DOHH2 (cell line): ENCODE results near the gene VTA1.
"Not testable (repeated sequence)": the region's sequence is repeated elsewhere in the genome, so short reads cannot be mapped to it uniquely, and the experiment has no call there.

Experiments used
- EZH2phosphoT487 ChIP-seq: fragments of 200-600 bp; sonication (generic); IDR thresholded peaks from 2 replicates; pipeline ENCODE4 v1.6.1; 2017; ENCODE audit warnings: borderline replicate concordance, mild to moderate bottlenecking, antibody characterized with exemption, low read length, moderate library complexity, mixed read lengths
- TF ChIP-seq, protein P1 (sequence below): fragments of 200-600 bp; sonication (generic); IDR thresholded peaks from one replicate; pipeline ENCODE4 v1.5.1; 2014; ENCODE audit warnings: antibody characterized with exemption, mild to moderate bottlenecking, low read depth, low read length; ENCODE audit not compliant: poor library complexity, severe bottlenecking

DNA sequence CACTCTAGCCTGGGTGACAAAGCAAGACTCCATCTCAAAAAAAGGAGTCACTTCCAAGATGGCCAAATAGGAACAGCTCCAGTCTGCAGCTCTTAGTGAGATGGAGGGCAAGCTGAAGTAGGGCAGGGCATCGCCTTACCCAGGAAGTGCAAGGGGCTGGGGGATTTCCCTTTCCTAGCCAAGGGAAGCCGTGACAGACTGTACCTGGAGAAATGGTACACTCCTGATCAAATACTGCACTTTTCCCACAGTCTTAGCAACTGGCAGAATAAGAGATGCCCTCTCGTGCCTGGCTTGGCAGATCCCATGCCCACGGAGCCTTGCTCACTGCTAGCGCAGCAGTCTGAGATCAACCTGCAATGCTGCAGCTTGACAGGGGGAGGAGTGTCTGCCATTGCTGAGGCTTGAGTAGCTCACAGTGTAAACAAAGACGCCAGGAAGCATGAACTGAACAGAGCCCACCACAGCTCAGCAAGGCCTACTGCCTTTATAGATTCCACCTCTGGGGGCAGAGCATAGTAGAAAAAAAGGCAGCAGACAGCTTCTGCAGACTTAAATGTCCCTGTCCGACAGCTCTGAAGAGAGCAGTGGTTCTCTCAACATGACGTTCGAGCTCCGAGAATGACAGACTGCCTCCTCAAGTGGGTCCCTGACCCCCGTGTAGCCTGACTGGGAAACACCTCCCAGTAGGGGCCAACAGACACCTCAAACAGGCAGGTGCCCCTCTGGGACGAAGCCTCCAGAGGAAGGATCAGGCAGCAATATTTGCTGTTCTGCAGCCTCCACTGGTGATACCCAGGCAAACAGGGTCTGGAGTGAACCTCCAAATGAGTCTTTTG is 85.4 kb downstream of the VTA1 start:
- TF ChIP-seq, protein P1, sequence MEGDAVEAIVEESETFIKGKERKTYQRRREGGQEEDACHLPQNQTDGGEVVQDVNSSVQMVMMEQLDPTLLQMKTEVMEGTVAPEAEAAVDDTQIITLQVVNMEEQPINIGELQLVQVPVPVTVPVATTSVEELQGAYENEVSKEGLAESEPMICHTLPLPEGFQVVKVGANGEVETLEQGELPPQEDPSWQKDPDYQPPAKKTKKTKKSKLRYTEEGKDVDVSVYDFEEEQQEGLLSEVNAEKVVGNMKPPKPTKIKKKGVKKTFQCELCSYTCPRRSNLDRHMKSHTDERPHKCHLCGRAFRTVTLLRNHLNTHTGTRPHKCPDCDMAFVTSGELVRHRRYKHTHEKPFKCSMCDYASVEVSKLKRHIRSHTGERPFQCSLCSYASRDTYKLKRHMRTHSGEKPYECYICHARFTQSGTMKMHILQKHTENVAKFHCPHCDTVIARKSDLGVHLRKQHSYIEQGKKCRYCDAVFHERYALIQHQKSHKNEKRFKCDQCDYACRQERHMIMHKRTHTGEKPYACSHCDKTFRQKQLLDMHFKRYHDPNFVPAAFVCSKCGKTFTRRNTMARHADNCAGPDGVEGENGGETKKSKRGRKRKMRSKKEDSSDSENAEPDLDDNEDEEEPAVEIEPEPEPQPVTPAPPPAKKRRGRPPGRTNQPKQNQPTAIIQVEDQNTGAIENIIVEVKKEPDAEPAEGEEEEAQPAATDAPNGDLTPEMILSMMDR, result not testable (repeated sequence)
- not testable (repeated sequence) for TF ChIP-seq EZH2phosphoT487
